ENCODE measurements around the gene MCCC1. TPM values are rescaled to one million over a fixed set of nuclear protein-coding genes. Genes with fewer than 3 reads are reported as not detected.
A peak's percentile ranks its signal among the peaks of the same experiment; 100 is the strongest.
"Not testable (repeated sequence)": the region's sequence is repeated elsewhere in the genome, so short reads cannot be mapped to it uniquely, and the experiment has no call there.

The MCCC1 gene
- total and polyA plus RNA-seq, 7 experiments from 2014 or later, result 17.7 to 37.5 (median 31.8) TPM

DNA sequence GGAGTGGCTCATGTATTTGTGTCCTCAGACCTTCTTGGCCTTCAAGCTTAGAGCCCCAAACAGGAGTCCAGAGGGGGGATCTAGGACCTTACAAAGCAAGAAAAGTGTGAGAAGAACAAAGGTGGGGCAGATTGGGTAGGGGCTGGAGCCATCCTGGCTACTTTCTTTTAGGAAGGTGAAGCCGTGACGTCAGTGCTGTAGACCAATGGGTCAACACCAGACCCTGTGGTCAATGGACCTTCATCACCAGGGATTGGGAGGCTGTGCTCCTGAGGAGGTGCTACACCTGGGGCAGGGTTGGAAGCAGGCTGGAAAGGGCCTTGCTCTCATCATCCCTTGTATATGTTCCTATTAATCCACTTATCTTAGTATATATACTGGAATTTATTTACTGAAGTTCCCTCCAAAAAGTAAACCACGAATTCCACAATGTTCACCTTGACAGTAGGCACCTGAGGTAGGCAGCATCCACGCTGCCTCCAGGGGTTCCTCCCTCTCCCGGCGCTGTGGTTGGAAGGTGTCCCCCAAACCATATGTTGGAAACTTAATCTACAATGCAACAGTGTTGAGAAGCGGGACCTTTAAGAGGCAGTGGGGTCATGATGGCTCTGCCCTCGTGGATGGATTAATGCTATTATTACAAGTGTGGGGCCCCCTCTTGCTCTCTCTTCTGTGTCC, 21.4 kb upstream of the MCCC1 start:
- Histone ChIP-seq H3K4me1 (ENCODE audit: control insufficient read depth in 2 of 2, insufficient read depth in 2 of 2, low read length in 2 of 2) (no peaks in the 10 kb centered on the region), H3K27ac (ENCODE audit: low read depth, low read length) (no peak overlapping the region), H3K9me3 (ENCODE audit: control insufficient read depth in 2 of 3, low read length in 3 of 3) (no peaks in the 10 kb centered on the region), H3K27me3 (ENCODE audit: control insufficient read depth in 2 of 2, insufficient read depth in 2 of 2, low read length in 2 of 2) (no peaks in the 10 kb centered on the region), H3K4me3 (ENCODE audit: low read length) (no peak overlapping the region), H3K36me3 (ENCODE audit: control insufficient read depth in 2 of 3, insufficient read depth in 3 of 3, low read length in 3 of 3) (no peaks in the 10 kb centered on the region)
- H3K9me3 Mint-ChIP-seq, result no peaks in the 10 kb centered on the region
- CTCF ChIA-PET, result interaction anchor here (0.6 kb wide), 1 partner anchor 1437 kb away, joined by 3 read pairs; no protein-coding TSS in a partner anchor
- POLR2A ChIA-PET, result no interaction called here
- ATAC-seq (no peak), DNase-seq (no peak)
- peaks cover 7 to 14% (median 8%) of the 10 kb centered on the region in 5 donors for H3K27me3 Mint-ChIP-seq
- H3K4me3 Mint-ChIP-seq, result no peak overlapping the region
- peaks cover 0 to 13% (median 5%) of the 10 kb centered on the region in 7 donors for H3K4me1 Mint-ChIP-seq
- peak overlapping the region in 1 of 9 donors; percentile 50 for H3K27ac Mint-ChIP-seq
- intact Hi-C loops (cut with micrococcal nuclease), result loop anchor here (5.0 to 10.0 kb wide), 4 partner anchors 42 to 764 kb away; partner anchors contain the start of genes LAMP3 (in 1 of the 2) and PARL (in 1 of the 2)
- H3K36me3 Mint-ChIP-seq, result peaks cover 0 to 4% (median 0%) of the 10 kb centered on the region in 5 donors

DNA sequence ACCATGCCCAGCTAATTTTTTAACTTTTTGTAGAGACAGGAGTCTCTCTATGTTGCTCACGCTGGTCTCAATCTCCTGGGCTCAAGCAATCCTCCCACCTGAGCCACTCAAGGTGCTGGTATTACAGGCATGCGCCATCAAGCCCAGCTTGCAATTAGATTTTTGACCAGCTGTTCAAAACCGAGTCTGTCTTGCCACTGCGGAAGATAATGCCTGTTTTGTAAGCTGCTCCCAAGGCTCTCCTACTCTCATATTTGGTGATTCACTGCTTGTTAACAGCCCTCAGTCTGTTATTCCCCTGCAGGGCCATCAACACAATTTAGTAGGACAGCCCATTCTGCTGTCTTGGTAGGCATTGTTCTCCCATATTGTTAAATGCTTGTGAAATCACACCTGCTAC, 17.8 kb upstream of the MCCC1 start:
- intact Hi-C loops (cut with micrococcal nuclease), result no loop called here
- Mint-ChIP-seq H3K9me3 (peaks cover 0 to 4% (median 0%) of the 10 kb centered on the region in 11 donors), H3K27me3 (peaks cover 15 to 24% (median 16%) of the 10 kb centered on the region in 5 donors), H3K4me1 (peaks cover 0 to 12% (median 7%) of the 10 kb centered on the region in 7 donors), H3K4me3 (peak overlapping the region in 5 of 10 donors; percentile 14 to 89 (median 27)), H3K36me3 (peaks cover 0 to 2% (median 0%) of the 10 kb centered on the region in 5 donors), H3K27ac (no peak overlapping the region)
- DNase-seq (no peak), ATAC-seq (no peak)
- Histone ChIP-seq H3K4me1 (ENCODE audit: control insufficient read depth in 2 of 2, insufficient read depth in 2 of 2, low read length in 2 of 2) (no peaks in the 10 kb centered on the region), H3K27ac (ENCODE audit: low read depth, low read length) (no peak overlapping the region), H3K36me3 (ENCODE audit: control insufficient read depth in 2 of 3, insufficient read depth in 3 of 3, low read length in 3 of 3) (no peaks in the 10 kb centered on the region), H3K4me3 (ENCODE audit: low read length) (no peak overlapping the region), H3K27me3 (ENCODE audit: control insufficient read depth in 2 of 2, insufficient read depth in 2 of 2, low read length in 2 of 2) (no peaks in the 10 kb centered on the region), H3K9me3 (ENCODE audit: control insufficient read depth in 2 of 3, low read length in 3 of 3) (no peaks in the 10 kb centered on the region)
- POLR2A ChIA-PET, result no interaction called here
- CTCF ChIA-PET, result interaction anchor here (0.5 kb wide), 1 partner anchor 473 kb away, joined by 3 read pairs; no protein-coding TSS in a partner anchor

DNA sequence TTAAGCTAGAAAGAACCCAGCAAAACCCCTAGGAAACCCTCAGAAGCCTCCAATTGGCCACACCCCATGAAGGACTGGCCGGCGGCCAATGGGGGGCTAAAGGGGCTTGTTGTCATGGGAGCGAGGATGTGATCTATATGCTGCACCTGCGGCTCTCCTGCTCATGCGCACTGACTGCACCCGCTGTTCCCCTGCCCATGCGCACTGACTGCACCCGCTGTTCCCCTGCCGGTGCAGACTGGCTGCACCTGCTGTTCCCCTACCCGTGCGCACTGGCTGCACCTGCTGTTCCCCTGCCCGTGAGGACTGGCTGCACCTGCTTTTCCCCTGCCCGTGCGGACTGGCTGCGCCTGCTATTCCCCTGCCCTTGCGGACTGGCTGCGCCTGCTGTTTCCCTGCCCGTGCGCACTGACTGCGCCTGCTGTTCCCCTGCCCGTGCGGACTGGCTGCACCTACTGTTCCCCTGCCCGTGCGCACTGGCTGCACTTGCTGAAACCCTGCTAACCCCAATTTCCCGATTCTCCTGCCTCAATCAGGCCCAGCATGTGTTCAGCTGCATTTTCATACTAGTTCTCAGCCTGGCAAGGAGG, 16.8 kb upstream of the MCCC1 start:
- intact Hi-C loops (cut with micrococcal nuclease), result no loop called here
- CTCF ChIA-PET, result no interaction called here

DNA sequence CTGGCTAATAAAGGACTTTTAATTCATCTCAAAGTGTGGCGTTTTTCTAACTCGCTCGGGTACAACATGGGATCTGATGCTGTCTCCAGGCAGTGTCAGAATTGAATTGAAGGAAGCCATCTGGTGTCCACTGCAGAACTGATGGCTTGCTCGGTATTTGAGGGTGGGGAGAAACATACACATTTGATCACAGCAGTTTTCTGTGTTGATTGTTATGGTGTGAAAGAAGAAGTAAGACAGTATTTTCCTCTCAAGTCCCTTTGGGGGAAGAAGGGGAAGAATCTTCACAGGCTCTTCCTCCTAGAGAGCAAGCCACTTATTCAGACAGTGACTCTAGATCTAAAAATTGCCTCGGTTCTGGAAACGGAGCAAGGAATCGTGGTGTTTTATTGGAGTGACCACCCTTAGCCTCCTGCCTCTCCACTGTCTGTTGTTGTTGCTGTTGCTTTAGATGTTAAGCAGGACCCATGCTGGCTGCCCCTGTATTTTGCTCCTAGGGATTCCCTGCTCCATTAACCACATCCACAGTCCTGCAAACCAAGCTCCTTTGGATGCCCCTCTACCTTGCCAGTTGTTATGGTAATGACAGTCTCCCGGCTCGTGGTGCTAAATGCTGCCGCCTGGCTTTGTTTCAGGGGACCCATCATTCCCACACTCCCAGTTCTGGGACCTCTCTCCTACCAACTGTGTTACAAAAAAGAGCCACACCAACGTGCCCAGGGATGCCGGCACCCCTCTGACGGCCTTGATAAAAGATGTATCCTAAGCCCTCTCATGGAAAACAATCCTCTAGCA, 15.3 kb upstream of the MCCC1 start:
- H3K4me3 ChIP-seq (ENCODE audit: low read length), result no peak overlapping the region
- Mint-ChIP-seq H3K36me3 (peaks cover 0 to 4% (median 0%) of the 10 kb centered on the region in 5 donors), H3K27me3 (peaks cover 15 to 24% (median 16%) of the 10 kb centered on the region in 5 donors), H3K4me3 (no peak overlapping the region), H3K27ac (no peak overlapping the region), H3K4me1 (peaks cover 0 to 12% (median 7%) of the 10 kb centered on the region in 7 donors), H3K9me3 (peaks cover 0 to 10% (median 4%) of the 10 kb centered on the region in 11 donors)
- H3K9me3 ChIP-seq (ENCODE audit: control insufficient read depth in 2 of 3, low read length in 3 of 3), result no peaks in the 10 kb centered on the region
- no peaks in the 10 kb centered on the region for H3K4me1 ChIP-seq (ENCODE audit: control insufficient read depth in 2 of 2, insufficient read depth in 2 of 2, low read length in 2 of 2)
- no peak overlapping the region for H3K27ac ChIP-seq (ENCODE audit: low read depth, low read length)
- CTCF ChIA-PET, result no interaction called here
- no peaks in the 10 kb centered on the region for H3K27me3 ChIP-seq (ENCODE audit: control insufficient read depth in 2 of 2, insufficient read depth in 2 of 2, low read length in 2 of 2)
- intact Hi-C loops (cut with micrococcal nuclease), result no loop called here
- H3K36me3 ChIP-seq (ENCODE audit: control insufficient read depth in 2 of 3, insufficient read depth in 3 of 3, low read length in 3 of 3), result no peaks in the 10 kb centered on the region
- ATAC-seq (no peak), DNase-seq (no peak)
- POLR2A ChIA-PET, result no interaction called here

More for the DNA sequence above, 16.8 kb upstream of the MCCC1 start:
- Histone ChIP-seq H3K27me3 (ENCODE audit: control insufficient read depth in 2 of 2, insufficient read depth in 2 of 2, low read length in 2 of 2) (no peaks in the 10 kb centered on the region), H3K27ac (ENCODE audit: low read depth, low read length) (no peak overlapping the region), H3K9me3 (ENCODE audit: control insufficient read depth in 2 of 3, low read length in 3 of 3) (no peaks in the 10 kb centered on the region), H3K4me3 (ENCODE audit: low read length) (peak overlapping the region; percentile 41), H3K4me1 (ENCODE audit: control insufficient read depth in 2 of 2, insufficient read depth in 2 of 2, low read length in 2 of 2) (no peaks in the 10 kb centered on the region), H3K36me3 (ENCODE audit: control insufficient read depth in 2 of 3, insufficient read depth in 3 of 3, low read length in 3 of 3) (no peaks in the 10 kb centered on the region)
- ATAC-seq (peak; percentile 76), DNase-seq (peak; percentile 11 to 60 (median 36))
- Mint-ChIP-seq H3K27ac (peak overlapping the region in 1 of 9 donors; percentile 29), H3K4me1 (peaks cover 0 to 12% (median 7%) of the 10 kb centered on the region in 7 donors), H3K27me3 (peaks cover 15 to 24% (median 16%) of the 10 kb centered on the region in 5 donors), H3K9me3 (peaks cover 0 to 4% (median 0%) of the 10 kb centered on the region in 11 donors), H3K4me3 (peak overlapping the region; percentile 45 to 89 (median 73)), H3K36me3 (peaks cover 0 to 4% (median 0%) of the 10 kb centered on the region in 5 donors)
- POLR2A ChIA-PET, result no interaction called here

DNA sequence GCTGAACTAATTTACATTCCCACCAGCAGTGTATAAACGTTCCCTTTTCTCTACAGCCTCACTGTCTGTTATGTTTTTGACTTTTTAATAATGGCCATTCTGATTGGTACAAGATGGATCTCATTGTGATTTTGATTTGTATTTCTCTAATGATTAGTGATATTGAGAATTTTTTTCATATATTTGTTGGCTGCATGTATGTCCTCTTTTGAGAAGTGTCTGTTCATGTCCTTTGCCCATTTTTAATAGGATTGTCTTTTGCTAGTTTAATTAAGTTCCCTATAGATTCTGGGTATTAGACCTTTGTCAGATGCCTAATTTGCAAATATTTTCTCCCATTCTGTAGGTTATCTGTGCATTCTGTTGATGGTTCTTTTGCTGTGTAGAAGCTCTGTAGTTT, 10.6 kb upstream of the MCCC1 start:
- H3K27ac ChIP-seq (ENCODE audit: low read depth, low read length); H3K4me1 Mint-ChIP-seq; DNase-seq; ATAC-seq; H3K27ac Mint-ChIP-seq; H3K4me3 ChIP-seq (ENCODE audit: low read length); H3K27me3 Mint-ChIP-seq; H3K36me3 ChIP-seq (ENCODE audit: control insufficient read depth in 2 of 3, insufficient read depth in 3 of 3, low read length in 3 of 3); H3K27me3 ChIP-seq (ENCODE audit: control insufficient read depth in 2 of 2, insufficient read depth in 2 of 2, low read length in 2 of 2); H3K36me3 Mint-ChIP-seq; H3K4me1 ChIP-seq (ENCODE audit: control insufficient read depth in 2 of 2, insufficient read depth in 2 of 2, low read length in 2 of 2); POLR2A ChIA-PET; CTCF ChIA-PET; intact Hi-C loops (cut with micrococcal nuclease); H3K9me3 ChIP-seq (ENCODE audit: control insufficient read depth in 2 of 3, low read length in 3 of 3); H3K4me3 Mint-ChIP-seq: not testable (repeated sequence)
- peaks cover 0 to 12% (median 4%) of the 10 kb centered on the region in 11 donors for H3K9me3 Mint-ChIP-seq

DNA sequence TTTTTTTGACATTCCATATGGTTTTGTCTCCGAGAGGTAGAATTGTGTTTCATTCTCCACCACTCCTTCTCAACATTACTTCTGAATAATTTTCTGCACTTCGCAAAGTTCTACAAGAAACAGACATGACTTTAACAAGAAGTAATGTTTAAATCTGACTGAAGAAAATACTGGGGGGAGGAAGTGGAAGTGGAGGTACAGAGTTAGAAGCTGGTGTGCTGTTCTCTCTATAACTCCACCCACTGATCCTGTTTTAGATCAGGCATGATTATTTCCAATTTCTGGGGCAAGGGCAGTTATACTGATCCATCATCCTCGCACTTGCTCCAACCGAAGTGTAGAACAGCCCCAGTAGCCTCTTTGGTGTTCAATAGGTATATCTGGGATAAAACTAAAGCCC, 9.2 kb upstream of the MCCC1 start:
- Mint-ChIP-seq H3K27me3 (peaks cover 0 to 2% (median 0%) of the 10 kb centered on the region in 5 donors), H3K4me3 (no peak overlapping the region), H3K27ac (no peak overlapping the region), H3K9me3 (peaks cover 0 to 12% (median 4%) of the 10 kb centered on the region in 11 donors), H3K36me3 (peaks cover 0 to 4% (median 0%) of the 10 kb centered on the region in 5 donors), H3K4me1 (no peaks in the 10 kb centered on the region)
- Histone ChIP-seq H3K9me3 (ENCODE audit: control insufficient read depth in 2 of 3, low read length in 3 of 3) (no peaks in the 10 kb centered on the region), H3K4me3 (ENCODE audit: low read length) (no peak overlapping the region), H3K27me3 (ENCODE audit: control insufficient read depth in 2 of 2, insufficient read depth in 2 of 2, low read length in 2 of 2) (no peaks in the 10 kb centered on the region), H3K4me1 (ENCODE audit: control insufficient read depth in 2 of 2, insufficient read depth in 2 of 2, low read length in 2 of 2) (no peaks in the 10 kb centered on the region), H3K36me3 (ENCODE audit: control insufficient read depth in 2 of 3, insufficient read depth in 3 of 3, low read length in 3 of 3) (no peaks in the 10 kb centered on the region), H3K27ac (ENCODE audit: low read depth, low read length) (no peak overlapping the region)
- ATAC-seq (no peak), DNase-seq (no peak)
- intact Hi-C loops (cut with micrococcal nuclease), result no loop called here
- POLR2A ChIA-PET, result interaction anchor here (0.6 kb wide), 1 partner anchor 597 kb away, joined by 3 read pairs; no protein-coding TSS in a partner anchor
- CTCF ChIA-PET, result no interaction called here
